ENCODE measurements around the gene FASTKD1. TPM values are rescaled to one million over a fixed set of nuclear protein-coding genes. Genes with fewer than 3 reads are reported as not detected.
A peak's percentile ranks its signal among the peaks of the same experiment; 100 is the strongest.

FASTKD1 gene
- total RNA-seq, 2 experiments from 2014 or later, result 55.4 to 60.2 TPM

DNA sequence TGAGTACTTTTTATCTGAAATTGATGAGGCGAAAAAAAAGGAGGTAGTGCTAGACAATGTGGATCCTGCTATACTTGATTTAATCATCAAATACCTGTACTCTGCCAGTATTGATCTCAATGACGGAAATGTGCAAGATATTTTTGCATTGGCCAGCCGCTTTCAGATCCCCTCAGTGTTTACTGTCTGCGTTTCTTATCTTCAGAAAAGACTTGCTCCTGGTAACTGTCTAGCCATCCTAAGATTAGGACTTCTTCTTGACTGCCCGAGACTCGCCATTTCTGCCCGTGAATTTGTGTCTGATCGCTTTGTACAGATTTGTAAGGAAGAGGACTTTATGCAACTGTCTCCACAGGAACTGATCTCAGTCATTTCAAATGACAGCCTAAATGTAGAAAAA is 63.7 kb downstream of the FASTKD1 start:
- CTCF ChIA-PET, result no interaction called here
- no peaks in the 10 kb centered on the region for H3K27me3 Mint-ChIP-seq
- intact Hi-C loops (cut with micrococcal nuclease), result no loop called here

DNA sequence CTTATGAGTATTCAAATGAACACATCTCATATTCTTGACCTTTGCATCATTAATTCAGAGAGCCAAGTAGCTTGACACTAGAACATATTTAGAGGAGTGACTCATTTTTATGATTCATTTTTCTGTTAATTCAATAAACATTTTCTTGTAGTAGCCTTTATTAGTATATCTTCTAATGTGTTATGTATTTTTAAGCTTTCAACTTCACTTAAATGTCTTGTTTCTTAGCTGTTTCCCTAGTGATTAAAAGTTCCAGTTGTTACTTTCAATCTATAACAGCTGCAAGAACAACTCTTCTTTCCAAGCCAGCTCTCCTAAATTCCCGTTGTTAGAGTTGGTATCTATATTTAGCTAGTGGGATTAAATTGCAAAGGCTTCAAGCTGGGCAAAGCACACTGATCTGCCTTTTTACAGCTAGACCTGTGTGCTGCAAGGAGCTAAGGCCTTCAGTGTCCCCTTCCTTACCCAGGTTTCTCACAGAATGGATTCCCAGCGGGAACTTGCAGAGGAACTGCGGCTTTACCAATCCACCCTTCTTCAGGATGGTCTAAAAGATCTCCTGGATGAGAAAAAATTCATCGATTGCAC is 64.3 kb downstream of the FASTKD1 start, which contains the start of gene KLHL41:
KLHL41 (plus strand) TSS at position 405 of the 588 bp plus-strand sequence; CDS start at position 482, 77 bp downstream.
- POLR2A ChIA-PET, result no interaction called here
- ATAC-seq (no peak), DNase-seq (no peak)
- intact Hi-C loops (cut with micrococcal nuclease), result no loop called here
- Mint-ChIP-seq H3K36me3 (ENCODE audit: low read depth) (peaks cover 7% of the 10 kb centered on the region), H3K27ac (no peak within 1 kb of the TSS), H3K9me3 (no peaks in the 10 kb centered on the region), H3K4me1 (ENCODE audit: low read depth) (peaks cover 8% of the 10 kb centered on the region), H3K4me3 (no peak within 1 kb of the TSS), H3K27me3 (no peaks in the 10 kb centered on the region)
- CTCF ChIA-PET, result interaction anchor here (1.0 kb wide), 1 partner anchor 19 kb away, joined by 3 read pairs; no protein-coding TSS in a partner anchor
- TF ChIP-seq, protein P1, sequence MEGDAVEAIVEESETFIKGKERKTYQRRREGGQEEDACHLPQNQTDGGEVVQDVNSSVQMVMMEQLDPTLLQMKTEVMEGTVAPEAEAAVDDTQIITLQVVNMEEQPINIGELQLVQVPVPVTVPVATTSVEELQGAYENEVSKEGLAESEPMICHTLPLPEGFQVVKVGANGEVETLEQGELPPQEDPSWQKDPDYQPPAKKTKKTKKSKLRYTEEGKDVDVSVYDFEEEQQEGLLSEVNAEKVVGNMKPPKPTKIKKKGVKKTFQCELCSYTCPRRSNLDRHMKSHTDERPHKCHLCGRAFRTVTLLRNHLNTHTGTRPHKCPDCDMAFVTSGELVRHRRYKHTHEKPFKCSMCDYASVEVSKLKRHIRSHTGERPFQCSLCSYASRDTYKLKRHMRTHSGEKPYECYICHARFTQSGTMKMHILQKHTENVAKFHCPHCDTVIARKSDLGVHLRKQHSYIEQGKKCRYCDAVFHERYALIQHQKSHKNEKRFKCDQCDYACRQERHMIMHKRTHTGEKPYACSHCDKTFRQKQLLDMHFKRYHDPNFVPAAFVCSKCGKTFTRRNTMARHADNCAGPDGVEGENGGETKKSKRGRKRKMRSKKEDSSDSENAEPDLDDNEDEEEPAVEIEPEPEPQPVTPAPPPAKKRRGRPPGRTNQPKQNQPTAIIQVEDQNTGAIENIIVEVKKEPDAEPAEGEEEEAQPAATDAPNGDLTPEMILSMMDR (IDR thresholded peaks at IDR 0.05), result no peak

More for the DNA sequence above, 63.7 kb downstream of the FASTKD1 start:
- DNase-seq (no peak), ATAC-seq (no peak)
- POLR2A ChIA-PET, result no interaction called here
- H3K36me3 Mint-ChIP-seq (ENCODE audit: low read depth), result peaks cover 4% of the 10 kb centered on the region
- H3K9me3 Mint-ChIP-seq, result no peaks in the 10 kb centered on the region
- no peak overlapping the region for H3K27ac Mint-ChIP-seq
- peaks cover 8% of the 10 kb centered on the region for H3K4me1 Mint-ChIP-seq (ENCODE audit: low read depth)
- TF ChIP-seq, protein P1 (IDR thresholded peaks at IDR 0.05), result no peak
- H3K4me3 Mint-ChIP-seq, result no peak overlapping the region

DNA sequence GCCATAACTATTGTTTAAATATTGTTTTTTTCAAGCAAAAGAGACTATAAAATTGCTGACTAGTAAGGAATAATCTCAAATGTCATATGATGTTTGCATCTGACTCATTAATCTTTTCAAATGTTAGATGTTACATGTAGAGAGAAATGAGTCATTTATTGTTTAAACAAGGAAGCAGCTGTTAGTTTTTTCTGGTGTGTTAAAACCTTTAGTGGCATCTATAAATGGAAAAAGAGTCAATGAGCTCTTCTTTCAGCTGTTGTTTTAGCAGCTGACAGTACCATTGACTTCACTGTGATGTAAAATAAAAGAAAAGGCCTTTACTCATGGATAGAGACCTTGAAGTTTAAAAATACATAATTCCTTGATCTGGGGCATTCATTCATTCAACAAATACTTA is 66.0 kb downstream of the FASTKD1 start:
- ChIA-PET CTCF (interaction anchor here (1.1 to 1.7 kb wide), 2 partner anchors 21 to 23 kb away, joined by 4 to 5 read pairs; no protein-coding TSS in a partner anchor), POLR2A (no interaction called here)
- H3K36me3 Mint-ChIP-seq (ENCODE audit: low read depth), result peaks cover 7% of the 10 kb centered on the region
- no peak overlapping the region for H3K27ac Mint-ChIP-seq
- no peaks in the 10 kb centered on the region for H3K27me3 Mint-ChIP-seq
- H3K4me3 Mint-ChIP-seq, result no peak overlapping the region
- H3K4me1 Mint-ChIP-seq (ENCODE audit: low read depth), result peaks cover 8% of the 10 kb centered on the region
- TF ChIP-seq, protein P1 (IDR thresholded peaks at IDR 0.05), result no peak
- DNase-seq, result no peak
- peak; percentile 56 for ATAC-seq
- no peaks in the 10 kb centered on the region for H3K9me3 Mint-ChIP-seq
- intact Hi-C loops (cut with micrococcal nuclease), result no loop called here

DNA sequence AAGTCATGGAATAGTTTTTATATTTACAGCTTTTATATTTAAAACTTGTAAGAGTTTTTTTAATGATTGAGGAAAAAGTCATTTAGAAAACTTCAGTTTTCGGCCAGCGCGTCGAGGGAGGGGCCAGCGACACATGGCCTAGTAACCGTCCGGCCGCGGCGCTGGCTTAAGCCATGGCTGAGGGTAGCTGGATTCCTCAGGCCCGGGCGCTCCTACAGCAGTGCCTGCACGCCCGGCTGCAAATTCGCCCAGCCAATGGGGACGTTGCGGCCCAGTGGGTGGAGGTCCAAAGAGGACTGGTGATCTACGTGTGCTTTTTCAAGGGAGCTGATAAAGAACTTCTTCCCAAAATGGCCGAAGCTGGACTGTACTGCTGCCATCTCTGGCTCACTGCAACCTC is 69.0 kb downstream of the FASTKD1 start:
- Mint-ChIP-seq H3K36me3 (ENCODE audit: low read depth) (peaks cover 7% of the 10 kb centered on the region), H3K9me3 (no peaks in the 10 kb centered on the region), H3K27me3 (no peaks in the 10 kb centered on the region), H3K4me3 (no peak overlapping the region), H3K4me1 (ENCODE audit: low read depth) (peaks cover 8% of the 10 kb centered on the region), H3K27ac (no peak overlapping the region)
- DNase-seq (no peak), ATAC-seq (no peak)
- intact Hi-C loops (cut with micrococcal nuclease), result no loop called here
- TF ChIP-seq, protein P1 (IDR thresholded peaks at IDR 0.05), result no peak
- ChIA-PET POLR2A (no interaction called here), CTCF (no interaction called here)

DNA sequence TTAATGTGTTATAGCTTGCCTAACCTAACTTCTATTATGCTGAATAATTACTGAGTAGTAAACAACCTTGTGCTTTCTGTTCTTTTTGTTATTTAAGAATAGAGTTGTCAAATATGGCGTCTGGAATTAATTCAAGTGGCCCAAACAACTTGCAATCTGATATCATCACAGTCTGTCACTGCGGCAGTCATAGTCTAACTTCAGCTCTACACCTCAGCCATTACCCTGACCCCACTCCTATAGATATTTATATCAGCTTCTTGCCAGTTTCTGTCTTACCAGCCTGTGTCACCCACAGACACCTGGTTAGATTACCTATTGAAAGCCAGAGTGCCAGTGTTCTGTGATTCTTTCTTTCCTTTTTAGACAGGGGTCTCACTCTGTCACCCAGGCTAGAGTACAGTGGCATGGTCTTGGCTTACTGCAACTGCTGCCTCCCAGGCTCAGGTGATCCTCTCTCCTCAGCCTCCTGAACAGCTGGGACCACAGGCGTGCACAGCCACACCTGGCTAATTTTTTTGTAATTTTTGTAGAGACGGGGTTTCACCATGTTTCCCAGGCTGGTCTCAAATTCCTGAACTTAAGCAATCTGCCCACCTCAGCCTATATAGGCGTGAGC is 78.2 kb downstream of the FASTKD1 start:
- DNase-seq (no peak), ATAC-seq (no peak)
- H3K9me3 Mint-ChIP-seq, result no peaks in the 10 kb centered on the region
- intact Hi-C loops (cut with micrococcal nuclease), result no loop called here
- no peaks in the 10 kb centered on the region for H3K27me3 Mint-ChIP-seq
- POLR2A ChIA-PET, result no interaction called here
- H3K27ac Mint-ChIP-seq, result no peak overlapping the region
- H3K36me3 Mint-ChIP-seq (ENCODE audit: low read depth), result peaks cover 3% of the 10 kb centered on the region
- TF ChIP-seq, protein P1 (IDR thresholded peaks at IDR 0.05), result no peak
- H3K4me3 Mint-ChIP-seq, result no peak overlapping the region
- H3K4me1 Mint-ChIP-seq (ENCODE audit: low read depth), result no peaks in the 10 kb centered on the region
- CTCF ChIA-PET, result no interaction called here
